ENCODE data around the gene AGFG2. TPM values are rescaled to one million over a fixed set of nuclear protein-coding genes. Genes with fewer than 3 reads are reported as not detected.

AGFG2 gene
- total and polyA plus RNA-seq, 2 of the 13 experiments (the other 11 are each of a cell fraction or from before 2014, with no cell fraction given): 125 to 132 TPM

- no peak for TF ChIP-seq ZHX2 (IDR thresholded peaks at IDR 0.05; ENCODE audit: low read depth)
- TF ChIP-seq ZHX2 (CRISPR knock-in tag; IDR thresholded peaks at IDR 0.05; ENCODE audit: borderline replicate concordance): no peak
- no peak for TF ChIP-seq ZBTB14 (CRISPR knock-in tag; IDR thresholded peaks at IDR 0.05)
Measured at GRCh38 chr7:100520138-100520537, 18.9 kb upstream of the AGFG2 start (continued).

- BruUV-seq (replicated peaks): no TSS peak
- no peak overlapping the region for H3K4me3 ChIP-seq (replicated peaks in 1 of 3; ENCODE audit: insufficient read depth in 1 of 3, low read depth in 2 of 3, low read length in 3 of 3)
- ChIA-PET CTCF (ENCODE audit: low intra/inter-chr PET ratio, low total read pairs) (no interaction called here), POLR2A (no interaction called here)
- 47% methylated on average over 2 of the region's 2 CpGs for WGBS (ENCODE audit: low lambda C conversion rate)
- DNase-seq (ENCODE audit: low spot score): no peak
- FAIRE-seq: no peak
- H4K20me1 ChIP-seq (ENCODE audit: insufficient read depth, low read length): no peaks in the 10 kb centered on the region
- TF ChIP-seq TMF1 (CRISPR knock-in tag; IDR thresholded peaks at IDR 0.05; ENCODE audit: low read depth) (no peak), ZBED4 (CRISPR knock-in tag; IDR thresholded peaks at IDR 0.05; ENCODE audit: borderline replicate concordance) (no peak), KAT8 (CRISPR knock-in tag; IDR thresholded peaks at IDR 0.05) (no peak), FOXA3 (CRISPR knock-in tag; IDR thresholded peaks at IDR 0.05) (no peak), SNAPC5 (CRISPR knock-in tag; IDR thresholded peaks at IDR 0.05; ENCODE audit: borderline replicate concordance) (no peak), ZNF768 (CRISPR knock-in tag; IDR thresholded peaks at IDR 0.05) (no peak), RCOR2 (CRISPR knock-in tag; IDR thresholded peaks at IDR 0.05) (no peak)
- no peak overlapping the region for H3K9ac ChIP-seq (ENCODE audit: insufficient read depth, low read depth, low read length)
- no peak overlapping the region for H3K27ac ChIP-seq (ENCODE audit: extremely low read length, insufficient read depth, low read length)
- H3K27me3 ChIP-seq (ENCODE audit: control insufficient read depth in 1 of 2, insufficient read depth in 2 of 2, low read length in 2 of 2): no peaks in the 10 kb centered on the region
- no peaks in the 10 kb centered on the region for H3K9me3 ChIP-seq (ENCODE audit: low read length)
- H3K4me1 ChIP-seq (ENCODE audit: insufficient read depth, low read length): peaks cover 5% of the 10 kb centered on the region
- no peak for ATAC-seq
- H3K79me2 ChIP-seq (ENCODE audit: insufficient read depth, low read length): no peaks in the 10 kb centered on the region
- intact Hi-C loops (cut with micrococcal nuclease; ENCODE audit: unreplicated experiment): no loop called here
- no peak overlapping the region for H2AFZ ChIP-seq (ENCODE audit: low read length)
- H3K4me2 ChIP-seq (ENCODE audit: low read depth, low read length): no peak overlapping the region
- no peaks in the 10 kb centered on the region for H3K36me3 ChIP-seq (replicated peaks in 1 of 2; ENCODE audit: control insufficient read depth in 1 of 2, insufficient read depth in 2 of 2, low read length in 2 of 2)
- in situ Hi-C loops (cut with HindIII; ENCODE audit: extremely low pct_ligation_motif_present, low pct_unique_long_range_greater_than_20kb): no loop called here
Measured at GRCh38 chr7:100521076-100521475, 17.9 kb upstream of the AGFG2 start.
